CD1c-positive myeloid dendritic cell (primary cell): Measurements from ENCODE around the gene RGS4.
"Not testable (repeated sequence)": the region's sequence is repeated elsewhere in the genome, so short reads cannot be mapped to it uniquely, and the experiment has no call there.

ENCODE experiments used
- DNase-seq: peaks from one replicate; pipeline ENCODE4 v3.0.0-alpha.2; 2016; ENCODE audit errors: extremely low spot score

RGS4 gene

DNA sequence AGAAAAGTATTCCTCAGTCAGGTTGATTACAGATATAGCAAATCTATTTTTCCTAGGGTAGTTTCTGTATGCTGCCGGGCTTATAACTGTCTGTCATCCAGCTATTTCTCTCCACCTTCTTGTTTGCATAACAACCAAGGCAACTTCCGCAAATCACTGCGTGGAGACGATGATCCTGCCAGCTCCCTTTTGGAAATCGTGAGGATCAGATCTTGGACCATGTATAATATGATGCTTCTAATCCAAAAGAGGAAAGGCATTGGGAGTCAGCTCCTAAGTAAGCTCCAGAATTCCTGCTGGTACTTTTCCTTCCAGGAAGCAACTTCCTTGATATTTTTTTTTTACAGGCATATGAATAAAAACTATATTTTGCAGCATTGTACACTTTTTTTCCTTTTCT is 445 bp upstream of the RGS4 start:
- no peak for DNase-seq

GRCh38 chr1:163069655-163070277 is 605 bp downstream of the RGS4 start:
- no peak for DNase-seq

- DNase-seq = peak; percentile 18
These were observed 2.5 kb downstream of the RGS4 start for GRCh38 chr1:163071405-163072255.

- no peak for DNase-seq
These were observed 3.5 kb downstream of the RGS4 start for GRCh38 chr1:163072658-163073057.

DNA sequence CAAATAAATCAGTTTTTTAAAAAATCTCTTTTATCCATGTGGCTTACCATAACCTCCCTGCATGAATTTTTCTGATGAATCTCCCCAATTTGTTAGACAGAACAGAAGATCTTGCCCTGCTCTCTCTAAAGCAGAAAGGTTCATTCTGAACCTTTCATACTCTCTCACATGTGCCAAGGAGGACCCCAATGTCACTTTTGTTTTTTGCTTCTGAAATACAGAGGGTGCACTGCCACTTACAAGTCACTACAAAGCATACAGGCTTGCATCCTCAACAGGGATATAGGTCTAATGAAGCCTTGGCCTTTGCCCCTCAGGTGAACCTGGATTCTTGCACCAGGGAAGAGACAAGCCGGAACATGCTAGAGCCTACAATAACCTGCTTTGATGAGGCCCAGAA is 4.8 kb downstream of the RGS4 start:
- DNase-seq = no peak

DNA sequence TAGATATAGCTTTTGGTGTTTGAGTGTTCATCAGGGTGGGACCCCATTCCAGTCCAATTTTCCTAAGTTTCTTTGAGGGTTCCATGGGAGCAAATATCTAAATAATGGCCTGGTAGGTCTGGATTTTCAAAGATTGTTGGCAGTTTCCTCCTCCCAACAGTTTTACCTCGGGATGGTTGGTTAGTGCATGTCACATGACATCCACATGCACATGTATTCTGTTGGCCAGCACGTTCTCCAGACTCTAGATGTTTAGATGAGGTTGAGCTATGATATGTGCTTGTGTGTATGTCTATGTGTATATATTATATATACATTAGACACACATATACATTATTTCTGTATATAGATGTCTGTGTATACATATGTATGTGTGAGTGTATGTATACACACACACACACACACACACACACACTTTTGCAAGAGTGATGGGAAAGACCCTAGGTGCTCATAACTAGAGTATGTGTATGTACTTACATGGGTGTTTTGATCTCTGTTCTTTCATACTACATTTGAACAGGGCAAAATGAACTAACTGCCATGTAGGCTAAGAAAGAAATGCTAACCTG is 5.6 kb downstream of the RGS4 start:
- no peak for DNase-seq

- no peak for DNase-seq
These were observed 6.9 kb downstream of the RGS4 start for GRCh38 chr1:163076044-163076443.

GRCh38 chr1:163076446-163076845 is 7.3 kb downstream of the RGS4 start:
- DNase-seq = no peak

DNA sequence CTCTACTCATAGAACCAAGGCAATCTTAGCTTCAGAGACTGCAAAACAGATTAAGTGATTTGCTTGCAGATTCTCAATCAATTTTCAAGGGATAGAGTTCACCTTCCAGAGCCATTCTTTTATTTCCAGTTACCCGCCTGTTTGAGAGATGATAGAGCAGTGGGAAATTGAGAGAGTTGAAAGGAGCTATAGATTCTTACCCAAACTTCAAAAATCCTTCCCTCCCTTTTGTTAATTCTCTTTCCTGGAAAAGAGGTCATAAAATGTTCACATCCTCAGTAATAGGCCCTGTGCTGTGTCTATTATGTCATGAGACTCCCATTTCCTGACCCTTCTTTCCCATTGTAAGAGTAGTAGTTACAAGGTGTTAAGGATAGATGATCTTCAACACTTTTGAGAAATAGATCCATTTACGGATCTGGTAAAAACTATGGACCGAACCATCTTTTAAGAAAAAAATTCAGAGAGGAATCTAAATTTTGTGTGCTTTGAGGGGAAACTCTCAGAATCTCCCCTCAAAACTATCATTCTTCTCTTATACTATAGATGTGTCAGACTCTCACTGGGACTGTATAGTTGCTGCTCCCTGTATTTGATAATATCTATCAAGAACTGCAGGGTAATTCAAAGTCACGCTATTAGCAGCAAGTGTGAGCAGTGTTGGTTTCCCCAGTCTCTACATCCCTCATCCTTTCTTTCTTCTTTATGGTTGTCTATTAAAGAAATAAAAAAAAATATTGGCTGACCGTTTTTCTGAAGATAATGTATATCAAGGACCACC is 8.0 kb downstream of the RGS4 start:
- no peak for DNase-seq

- no peak for DNase-seq
These were observed 13.8 kb downstream of the RGS4 start for GRCh38 chr1:163082971-163083370.

GRCh38 chr1:163083690-163084089 is 14.5 kb downstream of the RGS4 start:
- no peak for DNase-seq

DNA sequence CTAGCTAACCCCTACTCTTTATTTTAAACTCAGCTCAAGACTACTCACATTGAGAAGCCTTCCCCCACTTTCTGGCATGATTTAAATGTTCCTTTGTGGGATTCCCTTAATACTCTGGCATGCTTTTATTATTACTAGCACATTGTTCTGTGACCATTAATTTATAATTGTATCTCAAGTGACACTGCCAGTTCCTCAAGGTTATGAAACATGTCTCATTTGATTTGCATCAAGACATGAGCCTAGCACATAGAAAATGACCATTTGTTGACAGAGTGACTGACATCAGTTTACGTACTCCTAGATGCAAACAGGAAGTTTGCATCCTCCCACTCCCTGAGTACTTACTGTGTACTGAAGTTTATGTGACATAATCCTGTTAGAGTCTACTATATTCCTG is 15.2 kb downstream of the RGS4 start:
- no peak for DNase-seq

- no peak for DNase-seq
These were observed 16.1 kb downstream of the RGS4 start for GRCh38 chr1:163085041-163085903.

DNA sequence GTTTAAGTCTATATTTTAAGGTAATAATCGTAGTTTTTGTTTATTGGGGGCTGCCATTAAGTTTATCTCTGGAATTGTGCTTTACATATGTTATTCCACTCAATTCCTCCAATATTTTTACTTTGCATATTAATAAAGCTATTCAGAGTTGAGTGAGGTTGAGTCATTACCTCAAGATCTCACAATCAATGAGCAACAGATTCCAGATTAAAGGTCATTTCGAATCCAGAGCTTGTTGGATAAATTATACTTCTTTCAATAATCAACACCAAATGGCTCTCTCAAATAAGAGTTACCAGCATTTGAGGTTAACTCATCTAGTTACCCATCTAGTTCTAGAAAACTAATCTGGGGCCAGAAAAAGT is 16.7 kb downstream of the RGS4 start:
- no peak for DNase-seq

GRCh38 chr1:163089117-163089516 is 20.0 kb downstream of the RGS4 start:
- not testable (repeated sequence) for DNase-seq

- no peak for DNase-seq
These were observed 21.3 kb downstream of the RGS4 start for GRCh38 chr1:163090321-163090945.

DNA sequence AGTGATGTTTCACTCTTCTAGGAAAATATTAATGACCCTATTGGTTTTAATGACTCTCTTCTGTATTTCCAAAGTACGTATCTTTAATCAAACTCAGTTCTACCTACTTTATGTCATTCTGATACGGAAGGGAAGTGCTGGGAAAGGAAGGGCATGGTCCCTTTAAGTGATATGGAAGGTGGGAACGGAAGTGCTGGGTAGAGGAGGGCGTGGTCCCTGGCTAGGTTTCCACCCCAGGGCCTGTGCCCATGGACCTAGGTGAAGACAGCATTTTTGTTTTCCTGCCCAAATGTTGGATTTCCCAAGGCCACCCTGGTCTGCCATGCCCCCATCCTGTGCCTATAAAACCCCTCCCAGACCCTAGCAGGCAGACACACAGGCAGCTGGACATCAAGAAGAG is 24.0 kb downstream of the RGS4 start:
- DNase-seq = no peak

DNA sequence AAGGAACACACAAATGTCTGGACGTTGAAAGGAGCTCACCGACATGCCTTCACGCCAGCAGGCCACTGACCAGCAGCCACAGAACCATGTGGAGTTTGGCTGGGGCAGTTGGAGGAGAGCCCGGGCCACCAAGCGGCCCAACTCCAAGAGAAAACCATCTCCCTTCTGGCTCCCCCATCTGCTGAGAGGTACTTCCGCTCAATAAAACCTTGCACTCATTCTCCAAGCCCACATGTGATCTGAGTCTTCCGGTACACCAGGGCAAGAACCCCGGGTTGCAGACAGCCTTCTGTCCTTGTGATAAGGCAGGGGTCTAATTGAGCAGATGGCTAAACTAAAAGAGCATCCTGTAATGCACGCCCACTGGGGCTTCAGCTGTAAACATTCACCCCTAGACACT is 24.4 kb downstream of the RGS4 start:
- DNase-seq = no peak

DNA sequence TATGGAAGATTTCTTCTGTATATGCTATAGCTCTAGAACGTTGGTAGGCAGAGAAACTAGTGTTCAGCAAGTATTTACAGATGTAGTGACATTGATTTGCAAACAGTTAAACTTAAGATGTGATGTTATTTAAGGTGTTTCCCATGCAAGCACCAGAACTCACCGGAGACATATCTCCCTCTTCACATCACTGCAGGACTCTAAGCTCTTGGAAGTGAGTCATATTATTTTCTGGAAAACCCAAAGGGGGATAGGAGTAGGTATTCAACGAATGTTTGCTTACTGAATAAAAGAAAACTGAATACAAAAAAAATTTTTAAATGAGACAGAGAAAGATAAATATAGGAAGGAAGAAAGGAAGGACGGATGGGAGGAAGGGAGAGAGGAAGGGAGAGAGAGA is 25.0 kb downstream of the RGS4 start:
- no peak for DNase-seq

DNA sequence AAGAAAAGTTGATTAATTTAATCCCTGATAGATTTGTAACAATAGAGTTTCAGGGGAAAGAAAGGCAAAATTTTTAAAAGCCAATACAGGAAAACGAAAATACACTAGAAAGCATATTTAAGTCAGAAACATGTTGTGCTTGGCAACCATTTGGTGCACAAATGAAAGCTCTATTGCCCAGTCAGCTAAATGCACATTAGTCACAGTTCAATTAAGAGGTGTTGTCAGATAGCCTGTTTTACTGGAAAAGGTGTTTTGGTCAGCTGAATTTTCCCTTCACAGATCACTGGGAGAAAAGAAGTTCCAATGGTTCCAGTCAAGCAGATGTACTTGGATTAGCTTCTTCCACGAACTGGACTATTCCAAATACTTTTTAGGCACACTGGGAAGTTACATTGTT is 25.4 kb downstream of the RGS4 start:
- no peak for DNase-seq

DNA sequence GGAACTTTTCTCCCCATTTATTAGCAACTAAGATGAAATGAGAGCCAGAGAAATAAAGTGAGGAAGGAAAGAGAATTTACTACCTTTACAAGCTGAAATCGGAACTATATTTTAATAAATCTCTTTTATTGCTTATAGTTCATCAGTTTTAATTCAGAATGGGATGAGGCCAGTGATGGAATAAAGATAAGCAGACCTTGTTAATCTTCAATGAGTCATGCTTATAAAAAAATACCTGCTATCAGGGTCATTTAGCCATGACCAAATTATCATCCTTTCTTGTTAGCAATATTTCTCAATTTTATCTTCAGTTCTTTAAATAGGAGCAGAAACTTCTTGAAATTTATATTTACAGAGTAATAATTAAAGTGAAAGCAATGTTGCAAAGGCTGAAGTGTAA is 26.1 kb downstream of the RGS4 start:
- DNase-seq = no peak
